Measurements from ENCODE around the gene C16orf95. TPM values are rescaled to one million over a fixed set of nuclear protein-coding genes. Genes with fewer than 3 reads are reported as not detected.

Gene C16orf95
- total RNA-seq, 4 donors from 2014 or later = 0.54 to 1.3 (median 0.54) TPM; not detected in 1

- Histone ChIP-seq H3K27ac (no peak overlapping the region), H3K27me3 (no peaks in the 10 kb centered on the region), H3K36me3 (peaks cover 20 to 44% of the 10 kb centered on the region in 2 donors), H3K4me1 (peaks cover 0 to under 1% of the 10 kb centered on the region in 2 donors), H3K4me3 (replicated peaks in 1 of 3) (no peak overlapping the region), H3K9me3 (no peaks in the 10 kb centered on the region)
- intact Hi-C loops (cut with DNase I) = no loop called here
- 95% methylated on average over 17 of the region's 17 CpGs for WGBS, 2 donors
- no peak for DNase-seq
- no peak for TF ChIP-seq POLR2A (IDR thresholded peaks at IDR 0.05)
- TF ChIP-seq, protein P1, sequence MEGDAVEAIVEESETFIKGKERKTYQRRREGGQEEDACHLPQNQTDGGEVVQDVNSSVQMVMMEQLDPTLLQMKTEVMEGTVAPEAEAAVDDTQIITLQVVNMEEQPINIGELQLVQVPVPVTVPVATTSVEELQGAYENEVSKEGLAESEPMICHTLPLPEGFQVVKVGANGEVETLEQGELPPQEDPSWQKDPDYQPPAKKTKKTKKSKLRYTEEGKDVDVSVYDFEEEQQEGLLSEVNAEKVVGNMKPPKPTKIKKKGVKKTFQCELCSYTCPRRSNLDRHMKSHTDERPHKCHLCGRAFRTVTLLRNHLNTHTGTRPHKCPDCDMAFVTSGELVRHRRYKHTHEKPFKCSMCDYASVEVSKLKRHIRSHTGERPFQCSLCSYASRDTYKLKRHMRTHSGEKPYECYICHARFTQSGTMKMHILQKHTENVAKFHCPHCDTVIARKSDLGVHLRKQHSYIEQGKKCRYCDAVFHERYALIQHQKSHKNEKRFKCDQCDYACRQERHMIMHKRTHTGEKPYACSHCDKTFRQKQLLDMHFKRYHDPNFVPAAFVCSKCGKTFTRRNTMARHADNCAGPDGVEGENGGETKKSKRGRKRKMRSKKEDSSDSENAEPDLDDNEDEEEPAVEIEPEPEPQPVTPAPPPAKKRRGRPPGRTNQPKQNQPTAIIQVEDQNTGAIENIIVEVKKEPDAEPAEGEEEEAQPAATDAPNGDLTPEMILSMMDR (IDR thresholded peaks at IDR 0.05) = no peak
These were observed 22.0 kb upstream of the C16orf95 start for GRCh38 chr16:87339086-87339723.

DNA sequence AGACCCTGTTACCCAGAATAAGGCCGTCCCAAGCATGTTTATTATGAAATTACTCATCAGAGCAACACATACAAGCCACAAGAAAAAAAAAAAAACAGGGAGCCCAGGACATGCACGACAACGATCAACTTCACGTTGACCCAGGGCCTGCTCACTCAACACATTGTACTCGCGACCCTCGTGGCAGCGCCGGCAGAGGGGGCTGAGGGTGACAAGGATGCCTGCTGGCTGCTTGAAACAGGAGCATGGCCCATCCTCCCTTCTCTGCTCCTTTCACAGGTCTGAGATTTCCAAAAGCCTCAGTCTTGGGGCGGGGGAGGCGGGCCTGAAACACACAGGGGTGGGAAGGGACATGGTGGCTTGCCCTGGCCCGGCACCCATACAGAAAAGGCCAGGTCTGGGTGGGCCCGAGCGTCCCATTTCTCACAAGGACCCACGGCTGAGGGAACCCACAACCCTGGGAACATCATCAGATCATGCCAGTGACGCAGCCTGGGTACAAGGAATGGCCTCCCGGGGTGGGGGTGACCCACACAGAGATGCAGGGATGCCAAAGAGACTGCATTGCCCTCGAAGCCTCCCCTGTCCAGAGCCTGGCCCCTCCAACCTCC is 21.1 kb upstream of the C16orf95 start:
- Histone ChIP-seq H3K27me3 (no peaks in the 10 kb centered on the region), H3K4me3 (replicated peaks in 1 of 3) (no peak overlapping the region), H3K4me1 (no peaks in the 10 kb centered on the region), H3K27ac (no peak overlapping the region), H3K36me3 (peaks cover 26 to 50% of the 10 kb centered on the region in 2 donors), H3K9me3 (no peaks in the 10 kb centered on the region)
- TF ChIP-seq POLR2A (IDR thresholded peaks at IDR 0.05) = no peak
- TF ChIP-seq, protein P1 (IDR thresholded peaks at IDR 0.05) = no peak
- DNase-seq = no peak
- intact Hi-C loops (cut with DNase I) = no loop called here
- WGBS, 2 donors = 86 to 88% methylated on average over 13 to 16 of the region's 18 CpGs

DNA sequence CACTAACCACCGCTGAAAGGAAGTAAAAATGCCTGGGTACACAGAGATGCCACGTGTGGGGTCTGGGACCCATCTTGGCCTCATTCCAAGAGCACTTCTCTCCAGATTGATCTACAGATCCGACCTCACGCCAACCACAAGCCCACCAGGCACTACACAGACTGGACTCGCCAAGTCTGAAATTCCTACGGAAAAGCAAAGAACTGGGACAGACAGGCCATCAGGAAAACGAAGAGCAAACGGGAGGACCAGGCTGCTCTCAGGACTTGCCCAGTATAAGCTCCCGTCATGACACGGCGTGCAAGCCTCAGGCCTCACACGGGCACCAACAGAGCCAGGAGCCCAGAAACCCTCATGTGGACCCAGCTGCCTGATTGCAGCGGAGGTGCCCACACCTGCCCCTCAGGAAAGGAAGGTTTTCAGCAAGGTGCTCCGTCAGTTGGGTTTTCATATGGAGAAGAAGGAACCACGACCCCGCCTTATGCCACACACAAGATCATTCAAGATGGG is 20.1 kb upstream of the C16orf95 start:
- no peaks in the 10 kb centered on the region for H3K27me3 ChIP-seq
- H3K4me1 ChIP-seq = no peaks in the 10 kb centered on the region
- TF ChIP-seq, protein P1 (IDR thresholded peaks at IDR 0.05) = no peak
- TF ChIP-seq POLR2A (IDR thresholded peaks at IDR 0.05) = no peak
- intact Hi-C loops (cut with DNase I) = no loop called here
- no peak overlapping the region for H3K27ac ChIP-seq
- 78 to 87% methylated on average over 16 of the region's 16 CpGs for WGBS, 2 donors
- no peaks in the 10 kb centered on the region for H3K9me3 ChIP-seq
- H3K4me3 ChIP-seq (replicated peaks in 1 of 3) = no peak overlapping the region
- no peak for DNase-seq
- H3K36me3 ChIP-seq = peaks cover 32 to 47% of the 10 kb centered on the region in 2 donors

- Histone ChIP-seq H3K27ac (no peak overlapping the region), H3K9me3 (no peaks in the 10 kb centered on the region), H3K4me1 (no peaks in the 10 kb centered on the region), H3K27me3 (no peaks in the 10 kb centered on the region), H3K4me3 (replicated peaks in 1 of 3) (no peak overlapping the region), H3K36me3 (peaks cover 33 to 43% of the 10 kb centered on the region in 2 donors)
- WGBS, 2 donors = 89 to 95% methylated on average over 17 to 19 of the region's 19 CpGs
- TF ChIP-seq, protein P1 (IDR thresholded peaks at IDR 0.05) = no peak
- no peak for TF ChIP-seq POLR2A (IDR thresholded peaks at IDR 0.05)
- DNase-seq = no peak
- intact Hi-C loops (cut with DNase I) = no loop called here
These were observed 19.4 kb upstream of the C16orf95 start for GRCh38 chr16:87336434-87337240.
